Measurements from ENCODE around the gene FYN.
A peak's percentile ranks its signal among the peaks of the same experiment; 100 is the strongest.
"Not testable (repeated sequence)": the region's sequence is repeated elsewhere in the genome, so short reads cannot be mapped to it uniquely, and the experiment has no call there.

Gene FYN

GRCh38 chr6:111850295-111850937 lies 22.8 kb downstream of the FYN start:
- no peak for DNase-seq

DNA sequence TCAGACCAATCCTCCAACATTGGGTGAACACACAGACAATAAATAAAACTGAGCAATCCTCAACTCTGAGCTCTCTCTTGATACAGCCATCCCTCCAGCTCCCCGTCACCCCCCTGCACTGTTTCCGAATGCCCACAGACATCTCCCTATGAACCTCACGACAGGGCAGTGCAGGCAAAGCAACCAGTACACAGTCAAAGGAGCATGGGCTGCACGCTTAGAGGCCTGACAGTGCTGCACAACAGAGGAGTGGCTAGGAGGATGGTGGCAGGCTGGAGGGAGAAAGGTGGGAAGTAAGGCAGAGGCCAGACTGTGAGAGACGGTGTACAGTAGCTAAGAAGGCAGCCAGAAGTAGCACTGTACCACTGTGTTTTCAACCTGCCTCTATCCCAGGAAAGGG lies 24.0 kb downstream of the FYN start:
- no peak for DNase-seq

- DNase-seq: no peak
These were observed 24.9 kb downstream of the FYN start for GRCh38 chr6:111848262-111848812.

GRCh38 chr6:111846492-111847409 lies 26.5 kb downstream of the FYN start:
- DNase-seq: no peak

- no peak for DNase-seq
These were observed 27.2 kb downstream of the FYN start for GRCh38 chr6:111846066-111846465.

- no peak for DNase-seq
These were observed 27.8 kb downstream of the FYN start for GRCh38 chr6:111845441-111845871.

DNA sequence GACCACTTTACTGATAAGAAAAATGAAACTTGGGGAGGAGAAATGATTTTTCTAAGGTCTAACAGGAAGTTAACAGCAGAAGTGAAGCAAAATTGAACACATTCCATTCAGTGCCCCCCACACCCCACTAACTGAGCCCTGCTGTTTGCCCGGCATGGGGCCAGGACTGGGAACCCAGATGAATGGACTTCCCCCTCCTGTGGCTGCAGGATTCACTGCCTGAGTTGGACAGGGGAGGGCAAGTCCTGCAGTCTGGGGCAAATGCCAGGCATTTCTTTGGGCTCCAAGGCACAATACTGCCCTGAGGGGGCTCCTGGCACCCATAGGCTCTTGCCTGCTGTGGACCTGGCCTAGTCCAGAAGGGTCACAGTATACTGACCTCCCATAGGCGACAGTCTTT lies 28.3 kb downstream of the FYN start:
- DNase-seq: peak; percentile 34

DNA sequence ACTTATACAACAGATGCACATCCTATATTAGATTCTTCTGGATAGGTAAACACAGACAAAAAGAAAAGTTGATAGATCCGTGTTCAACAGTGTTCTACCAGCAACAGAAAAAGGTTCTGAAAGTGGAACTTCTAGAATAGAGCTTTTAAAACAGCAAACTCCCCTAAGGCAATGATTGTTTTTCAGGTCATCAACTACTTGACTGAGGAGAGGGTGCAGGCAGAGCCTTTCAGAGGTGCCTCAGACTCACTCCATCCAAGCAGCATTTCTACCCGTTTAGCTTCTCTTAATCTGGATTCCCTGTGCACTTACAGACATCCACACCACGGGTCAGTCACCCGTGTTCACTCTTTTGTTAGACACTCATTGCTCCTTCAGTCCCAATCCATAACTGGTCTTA lies 28.9 kb downstream of the FYN start:
- no peak for DNase-seq

DNA sequence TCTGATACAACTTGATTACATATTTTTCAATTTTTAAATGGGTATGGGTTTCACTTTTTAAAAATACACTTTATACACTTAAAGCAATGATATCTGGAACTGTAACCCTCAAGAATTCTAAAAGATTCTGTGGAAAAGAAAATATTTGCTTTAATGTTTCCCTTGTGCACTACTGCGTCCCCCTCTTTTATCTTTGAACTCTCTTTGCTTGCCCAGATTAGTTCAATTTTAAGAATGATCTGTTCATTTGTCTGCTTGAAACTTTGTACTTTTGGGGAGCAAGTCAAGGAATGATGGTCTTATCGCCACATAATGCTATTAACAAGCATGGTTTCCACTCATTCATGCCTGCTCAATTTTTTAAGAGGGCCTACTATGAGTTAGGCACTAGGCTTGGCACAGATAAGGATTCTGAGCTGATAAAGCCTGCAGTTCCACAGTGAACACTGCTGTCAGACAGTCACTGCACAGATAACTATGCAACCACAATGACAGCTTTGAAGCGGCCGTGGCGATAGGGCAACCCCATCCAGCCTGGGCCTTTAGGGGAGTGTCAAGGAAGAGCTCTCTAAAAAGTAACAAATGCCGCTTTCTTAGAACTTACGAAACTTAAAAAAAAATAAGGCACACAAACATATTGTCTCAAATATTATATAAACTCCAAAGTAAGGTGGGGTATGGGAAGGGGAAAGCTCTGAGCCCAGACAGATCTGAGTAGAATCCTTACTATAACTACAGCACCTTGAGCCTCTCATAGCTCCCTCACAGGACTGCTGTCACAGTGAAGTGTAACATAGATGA lies 29.7 kb downstream of the FYN start:
- no peak for DNase-seq

DNA sequence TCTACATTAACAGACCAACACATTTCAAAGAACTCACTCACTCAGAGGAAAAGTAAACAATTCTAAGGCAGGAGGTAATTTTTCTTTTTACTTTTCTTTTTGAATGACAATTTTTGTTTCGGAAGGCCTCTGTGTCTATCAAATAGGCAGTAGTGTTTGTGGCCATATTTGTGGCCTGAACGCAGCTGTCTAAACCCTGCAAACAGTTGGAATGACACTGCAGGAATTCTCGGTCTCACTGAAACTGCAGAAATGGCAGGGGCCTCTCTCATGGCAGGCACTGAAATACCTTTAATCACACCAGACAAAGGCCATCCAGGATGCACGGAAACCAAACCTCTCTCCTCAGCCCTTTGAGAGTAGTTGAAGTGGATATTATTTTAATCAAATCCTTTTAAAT lies 30.4 kb downstream of the FYN start:
- DNase-seq: no peak

- DNase-seq: no peak
These were observed 30.9 kb downstream of the FYN start for GRCh38 chr6:111842271-111842822.

GRCh38 chr6:111841822-111842221 lies 31.4 kb downstream of the FYN start:
- no peak for DNase-seq

- DNase-seq: no peak
These were observed 32.4 kb downstream of the FYN start for GRCh38 chr6:111840803-111841202.

GRCh38 chr6:111838749-111839484 lies 34.3 kb downstream of the FYN start:
- DNase-seq: no peak

GRCh38 chr6:111837641-111838500 lies 35.4 kb downstream of the FYN start:
- no peak for DNase-seq

- no peak for DNase-seq
These were observed 36.2 kb downstream of the FYN start for GRCh38 chr6:111837007-111837406.

DNA sequence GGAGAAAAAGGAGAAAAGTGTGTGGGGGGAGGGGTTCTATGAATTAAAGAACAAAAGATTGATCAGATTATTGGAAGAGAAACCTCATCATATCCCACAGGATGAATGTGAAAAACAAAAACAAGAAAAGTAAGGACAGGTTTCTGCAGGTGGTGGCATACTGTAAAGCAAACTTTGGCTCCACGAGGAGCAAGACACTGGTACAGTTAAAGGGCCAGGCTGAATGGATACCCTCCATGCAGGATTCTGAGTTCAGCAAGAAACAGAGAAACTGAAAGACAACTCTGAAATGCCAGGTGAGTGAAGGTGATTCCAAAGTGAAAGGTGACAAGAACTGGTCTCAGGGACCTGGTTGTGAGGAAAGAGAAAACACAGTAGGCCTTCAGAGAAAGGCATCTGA lies 37.4 kb downstream of the FYN start:
- DNase-seq: no peak

DNA sequence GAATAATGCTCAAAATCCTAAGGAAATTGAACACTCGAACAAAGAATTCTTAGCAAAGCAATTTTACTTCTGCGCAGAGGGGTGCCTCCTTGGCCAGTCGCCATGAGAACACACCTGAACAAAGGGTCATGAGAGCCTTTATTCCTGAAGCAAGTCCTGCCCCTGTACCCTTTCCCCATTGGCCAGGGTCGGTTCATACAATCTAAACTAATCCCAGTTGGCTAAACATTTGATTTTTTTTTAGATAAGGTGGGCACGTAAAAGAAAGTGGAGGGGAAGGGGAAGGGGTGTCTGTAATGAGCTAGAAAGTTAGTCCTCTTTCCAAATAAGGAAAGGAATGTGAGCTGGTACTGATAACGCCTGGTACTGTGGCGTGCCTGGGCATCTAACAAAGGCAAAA lies 37.9 kb downstream of the FYN start:
- not testable (repeated sequence) for DNase-seq

- no peak for DNase-seq
These were observed 38.9 kb downstream of the FYN start for GRCh38 chr6:111834356-111834755.

DNA sequence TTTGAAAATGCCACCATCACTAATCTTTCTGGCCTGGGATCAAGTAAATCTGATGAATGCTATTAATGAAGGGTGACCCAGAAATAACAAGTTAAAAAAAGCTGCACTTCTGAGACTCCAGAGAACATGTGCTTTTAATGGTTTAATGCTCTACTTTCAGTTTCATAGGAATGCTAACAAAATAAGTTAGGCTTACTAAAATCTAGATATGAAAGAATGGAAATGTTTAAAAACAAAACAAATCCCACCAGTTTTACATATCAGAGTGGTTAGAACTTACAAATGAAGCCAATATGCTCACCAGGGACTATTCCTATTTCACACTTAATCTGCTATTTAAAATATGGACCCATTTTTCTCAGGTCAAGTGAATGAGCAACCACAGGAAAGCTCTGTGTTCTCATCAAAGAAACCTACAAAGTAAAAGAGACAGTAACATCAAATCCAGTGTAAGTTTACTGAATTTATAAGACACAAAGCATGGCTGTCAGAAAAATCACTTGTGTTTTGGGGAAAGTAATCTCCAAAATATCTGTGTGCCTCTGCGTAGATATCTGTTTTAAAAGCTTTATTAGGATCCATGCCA lies 40.3 kb downstream of the FYN start:
- no peak for DNase-seq

DNA sequence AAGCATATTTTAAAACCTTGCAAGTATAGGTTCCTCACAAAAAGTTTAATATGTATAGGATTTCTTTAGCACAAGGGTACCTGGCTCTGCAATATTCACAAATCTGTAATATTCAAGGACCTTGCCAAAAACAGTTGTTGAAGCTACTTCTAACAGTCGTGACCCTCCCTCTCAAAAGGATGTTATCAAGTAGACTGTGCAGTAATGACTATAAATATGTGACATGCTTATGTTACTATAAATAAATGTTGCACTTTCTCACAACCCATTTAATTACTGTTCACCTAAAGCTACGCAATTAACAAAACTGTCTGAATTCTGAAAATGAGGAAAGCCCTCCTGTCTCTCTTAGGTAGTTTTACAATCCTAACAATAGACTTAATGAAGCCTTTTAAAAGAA lies 41.8 kb downstream of the FYN start:
- DNase-seq: no peak
